Skin of body (tissue), 2 donors: ENCODE results near the gene RAB35. TPM values are rescaled to one million over a fixed set of nuclear protein-coding genes. Genes with fewer than 3 reads are reported as not detected.
A peak's percentile ranks its signal among the peaks of the same experiment; 100 is the strongest.

Source experiments
- DNase-seq: peaks from one replicate; lab custom pipeline; 2025; lab: John Stamatoyannopoulos, UW
- total RNA-seq: library from RNA; depleted of rRNA; stranded (reverse); fragments of >200 nt; gene quantifications from one replicate; pipeline ENCODE4 v1.2.3, GENCODE V29; 2014

RAB35 gene
- total RNA-seq, 1 donor from 2014 or later: 14.6 TPM

DNA sequence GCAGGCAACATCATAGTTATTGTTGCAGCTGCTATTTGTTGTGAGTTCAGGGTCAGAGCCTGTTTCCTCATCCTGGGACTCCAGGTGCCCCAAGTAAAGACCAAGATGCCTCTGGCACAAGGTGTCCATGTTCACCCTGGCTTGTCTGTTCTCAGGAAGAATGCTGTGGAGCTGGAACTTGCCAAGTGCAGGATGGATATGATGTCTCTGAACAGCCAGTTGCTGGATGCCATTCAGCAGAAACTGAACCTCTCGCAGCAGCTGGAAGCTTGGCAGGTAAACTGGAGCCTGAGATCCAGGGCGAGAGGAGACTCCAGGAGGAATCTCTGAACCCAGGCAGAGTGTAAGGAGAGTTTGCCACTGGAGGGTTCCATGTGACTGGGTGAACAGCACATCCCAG, 26.8 kb downstream of the RAB35 start:
- no peak for DNase-seq

GRCh38 chr12:120089105-120089504, 27.4 kb downstream of the RAB35 start:
- no peak for DNase-seq

DNA sequence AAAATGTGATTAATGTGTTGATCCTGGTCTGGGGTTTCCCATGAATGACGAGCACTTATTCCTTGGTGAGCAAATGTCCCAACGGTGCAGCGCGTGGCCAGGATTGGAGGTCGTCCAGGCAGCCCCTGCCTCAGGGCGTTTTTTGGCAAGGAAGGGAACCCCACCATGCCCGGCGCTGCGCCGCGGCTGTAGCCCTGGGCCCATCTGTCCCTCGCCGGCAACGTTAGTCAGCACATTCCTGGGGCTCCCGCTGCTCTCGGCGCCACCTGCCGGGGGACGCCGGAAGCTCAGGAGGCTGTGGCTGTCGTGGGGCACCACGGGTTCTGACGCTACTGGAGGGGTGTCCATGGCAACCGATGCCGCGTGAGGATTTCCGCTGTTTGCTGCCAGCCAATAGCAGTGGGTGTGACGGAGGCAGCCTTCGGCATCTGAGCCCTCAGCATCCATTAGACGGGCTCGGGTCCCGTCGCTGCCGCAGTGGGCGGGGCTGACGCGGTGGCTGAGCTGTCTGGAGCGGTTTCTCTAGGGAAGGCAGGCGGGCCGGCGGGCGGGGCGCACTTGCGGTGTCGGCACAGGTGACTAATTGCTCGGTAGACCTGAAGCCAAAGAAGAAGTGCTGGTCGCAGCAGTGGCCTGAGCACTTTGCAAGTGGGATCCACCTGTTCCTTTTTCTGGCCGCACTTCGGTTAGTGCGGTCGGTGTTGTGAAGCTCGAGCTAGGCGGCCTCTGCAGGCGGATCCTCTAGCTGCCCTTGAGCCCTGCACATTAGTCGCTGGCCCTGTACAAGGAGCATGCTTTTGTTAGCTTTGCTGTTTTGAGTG, 29.5 kb downstream of the RAB35 start:
- DNase-seq: peak; percentile 97

- DNase-seq: no peak
These were observed 30.5 kb downstream of the RAB35 start for GRCh38 chr12:120085920-120086645.

DNA sequence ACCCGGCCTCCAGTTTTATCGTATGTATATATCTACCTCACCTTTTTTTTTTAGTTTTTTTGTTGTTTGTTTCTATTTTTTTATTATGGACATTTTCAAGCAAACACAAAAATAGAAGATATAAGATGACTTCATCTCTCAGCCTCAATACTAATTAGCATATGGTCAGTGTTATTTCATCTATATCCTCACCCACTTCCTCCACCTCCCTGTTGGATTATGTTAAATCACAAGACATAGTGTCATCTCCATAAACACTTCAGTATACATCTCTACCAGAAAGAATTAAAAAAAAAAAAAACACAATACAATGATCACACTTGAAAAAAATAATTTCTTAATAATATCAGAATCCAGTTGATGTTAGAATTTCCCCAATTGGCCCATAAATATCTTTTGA, 34.9 kb downstream of the RAB35 start:
- DNase-seq: no peak

GRCh38 chr12:120079411-120080400, 36.8 kb downstream of the RAB35 start:
- no peak for DNase-seq

DNA sequence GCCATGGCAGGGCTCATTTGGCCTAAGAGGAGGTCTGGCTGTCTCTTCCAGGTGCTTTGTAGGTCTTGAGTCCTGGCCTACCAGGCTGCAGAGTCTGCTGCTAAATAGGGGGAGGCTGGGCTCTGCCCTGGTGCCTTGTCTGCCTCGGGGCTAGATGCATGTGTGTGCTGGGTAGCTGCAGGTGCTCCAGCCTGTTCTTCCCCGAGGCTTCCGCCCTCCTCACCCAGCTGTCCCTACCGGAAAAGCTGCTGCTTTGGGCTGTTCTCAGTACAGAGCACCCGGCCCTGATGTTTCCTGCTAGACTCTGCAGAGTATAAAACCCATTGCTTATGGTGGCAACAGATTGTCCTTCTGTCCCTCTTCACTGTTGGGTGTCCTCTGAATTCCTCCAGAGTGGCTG, 37.7 kb downstream of the RAB35 start:
- no peak for DNase-seq

GRCh38 chr12:120077260-120077659, 39.3 kb downstream of the RAB35 start:
- no peak for DNase-seq

DNA sequence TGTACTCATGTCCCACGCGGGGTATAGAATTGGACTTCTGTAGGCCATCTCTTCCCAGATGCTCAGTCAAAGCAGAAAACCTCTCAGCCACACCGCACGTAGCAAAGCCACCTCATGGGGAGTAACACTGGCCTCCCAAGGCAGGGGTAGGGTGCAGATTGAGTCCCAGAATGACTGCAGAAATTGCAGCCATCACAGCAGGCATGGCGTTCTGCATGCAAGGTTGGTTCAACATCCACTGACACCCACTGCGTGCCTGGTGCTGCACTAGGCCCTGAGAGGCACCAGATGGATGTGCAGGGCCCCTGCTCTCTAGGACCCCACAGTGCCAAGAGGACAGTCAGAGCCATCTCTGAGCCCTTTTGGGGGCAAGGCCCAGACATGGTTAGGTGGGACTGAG, 39.9 kb downstream of the RAB35 start:
- no peak for DNase-seq

GRCh38 chr12:120075034-120075616, 41.4 kb downstream of the RAB35 start:
- no peak for DNase-seq

DNA sequence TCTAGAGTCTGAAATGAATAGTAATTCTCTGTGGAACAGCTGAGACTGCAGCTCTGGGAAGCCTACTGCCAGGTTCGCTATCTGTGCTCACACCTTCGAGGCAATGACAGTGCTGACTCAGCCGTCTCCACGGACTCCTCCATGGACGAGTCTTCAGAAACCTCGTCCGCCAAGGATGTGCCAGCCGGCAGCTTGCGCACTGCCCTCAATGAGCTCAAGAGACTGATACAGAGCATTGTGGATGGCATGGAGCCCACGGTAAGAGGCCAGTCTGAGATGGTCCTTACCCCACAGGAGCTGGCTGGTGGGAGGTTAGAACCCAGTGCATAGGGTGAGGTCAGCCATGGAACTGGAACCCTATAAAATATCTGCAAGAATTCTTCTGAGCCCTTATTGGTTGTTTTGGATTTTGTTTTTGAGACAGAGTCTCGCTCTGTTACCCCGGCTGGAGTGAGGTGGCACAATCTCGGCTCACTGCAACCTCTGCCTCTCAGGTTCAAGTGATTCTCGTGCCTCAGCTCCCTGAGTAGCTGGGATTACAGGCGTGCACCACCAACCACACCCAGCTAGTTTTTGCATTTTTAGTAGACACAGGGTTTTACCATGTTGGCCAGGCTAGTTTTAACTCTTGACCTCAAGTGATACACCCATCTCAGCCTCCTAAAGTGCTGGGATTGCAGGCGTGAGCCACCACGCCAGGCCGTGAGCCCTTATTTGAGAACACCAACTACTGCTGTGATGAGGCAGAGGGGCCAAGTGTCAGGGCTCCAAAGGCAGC, 43.9 kb downstream of the RAB35 start:
- DNase-seq: no peak

DNA sequence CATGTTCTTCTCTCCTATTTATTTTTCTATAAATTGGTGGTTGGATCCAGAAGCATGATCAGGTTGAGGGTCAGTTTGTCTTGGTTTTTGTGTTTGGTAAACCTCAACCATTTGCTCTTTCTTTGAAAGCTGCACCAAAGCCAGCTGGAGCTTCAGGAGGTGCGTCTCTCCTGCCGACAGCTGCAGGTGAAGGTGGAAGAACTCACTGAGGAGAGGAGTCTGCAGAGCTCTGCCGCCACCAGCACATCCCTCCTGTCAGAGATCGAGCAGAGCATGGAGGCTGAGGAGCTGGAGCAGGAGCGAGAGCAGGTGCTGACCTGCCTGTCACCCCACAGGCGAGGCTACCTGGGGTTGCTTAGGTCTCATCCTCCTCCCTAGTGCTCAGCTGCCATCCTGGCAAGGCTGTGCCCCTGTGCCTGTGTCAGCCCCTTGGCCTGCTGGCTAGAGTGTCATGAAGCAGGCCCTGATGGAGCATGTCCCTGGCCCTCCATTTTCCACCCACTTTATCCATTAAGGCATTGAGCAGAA, 45.0 kb downstream of the RAB35 start:
- no peak for DNase-seq

- DNase-seq: no peak
These were observed 47.3 kb downstream of the RAB35 start for GRCh38 chr12:120069278-120069677.

- no peak for DNase-seq
These were observed 48.7 kb downstream of the RAB35 start for GRCh38 chr12:120067901-120068300.

- no peak for DNase-seq
These were observed 49.3 kb downstream of the RAB35 start for GRCh38 chr12:120067084-120067869.

- DNase-seq: no peak
These were observed 50.2 kb downstream of the RAB35 start for GRCh38 chr12:120066341-120066740.

GRCh38 chr12:120065472-120065871, 51.1 kb downstream of the RAB35 start:
- peak; percentile 8 for DNase-seq

DNA sequence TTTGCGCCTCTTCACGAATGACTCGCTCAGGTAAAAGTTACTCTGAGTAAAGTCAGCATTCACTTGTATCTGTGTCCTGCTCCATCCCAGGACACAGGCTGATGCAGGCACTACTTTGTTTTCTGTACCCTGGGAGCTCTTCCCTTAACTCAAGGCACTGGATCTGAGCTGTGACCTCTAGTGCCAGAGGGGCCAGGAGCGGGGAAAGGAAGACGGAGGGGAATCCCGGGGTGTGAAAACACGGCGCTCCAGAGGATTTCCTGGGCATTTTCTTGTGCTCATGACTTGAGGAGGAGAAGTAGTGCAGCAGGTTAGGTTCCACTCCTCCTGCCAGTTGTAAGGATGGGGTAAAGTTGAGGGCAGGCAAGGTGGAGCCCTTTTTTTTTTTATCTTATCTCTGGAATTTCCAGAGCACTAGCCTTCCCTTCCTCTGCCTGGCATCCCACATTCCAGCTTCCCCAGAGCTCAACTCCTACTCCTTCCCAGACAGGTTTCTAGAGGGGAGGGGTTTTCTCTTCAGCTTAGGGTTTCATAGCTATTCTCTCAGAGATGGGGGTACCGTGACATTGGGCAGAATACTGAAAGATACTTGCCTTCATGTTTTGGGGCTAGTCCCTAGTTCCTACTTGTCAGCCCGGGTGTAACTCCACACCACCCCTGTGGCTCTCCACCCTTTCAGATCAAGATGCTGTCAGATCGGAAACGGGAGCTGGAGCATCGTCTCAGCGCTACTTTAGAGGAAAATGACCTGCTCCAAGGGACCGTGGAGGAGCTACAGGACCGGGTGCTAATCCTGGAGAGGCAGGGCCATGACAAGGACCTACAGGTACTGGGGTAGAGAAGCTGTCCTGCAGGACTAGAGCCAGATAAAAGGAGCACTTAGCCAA, 52.3 kb downstream of the RAB35 start:
- DNase-seq: no peak
